PC-3 (cell line): ENCODE measurements around the gene PRKRA. TPM values are rescaled to one million over a fixed set of nuclear protein-coding genes. Genes with fewer than 3 reads are reported as not detected.

Experiments
- ATAC-seq: fragments of 200-7000 bp; cut with Tn5 transposase; 2 replicates; pipeline ENCODE4 v1.9.1; 2020; ENCODE audit warnings: mild to moderate bottlenecking, moderate library complexity
- BruUV-seq: library from RNA; stranded (reverse); fragments of 400-500 nt; replicated peaks from 2 replicates; lab custom pipeline; 2021; lab: Mats Ljungman, UMichigan
- CTCF ChIA-PET: fragments of 300-600 bp; sonication (Branson Sonifier 250); formaldehyde crosslinking; loops from one replicate; lab custom pipeline; 2022; ENCODE audit warnings: antibody characterized with exemption; lab: Charles Lee
- POLR2A ChIA-PET: fragments of 300-600 bp; sonication (Branson Sonifier 250); formaldehyde crosslinking; loops from one replicate; lab custom pipeline; 2022; ENCODE audit warnings: antibody characterized with exemption; ENCODE audit not compliant: unreplicated experiment; lab: Charles Lee
- DNase-seq: peaks from one replicate; pipeline ENCODE4 v3.0.0-alpha.2; 2015
- H2AFZ ChIP-seq: fragments of 300-600 bp; sonication (generic); 2 replicates; pipeline ENCODE4 v1.6.0; 2016; ENCODE audit warnings: antibody characterized with exemption, low read length
- H3F3A ChIP-seq: fragments of 300-600 bp; sonication (generic); one replicate; pipeline ENCODE4 v1.6.0; 2017; ENCODE audit warnings: antibody characterized with exemption, low read length, control low read depth, mild to moderate bottlenecking; ENCODE audit not compliant: unreplicated experiment
- H3K27ac ChIP-seq: fragments of 300-600 bp; sonication (generic); 2 replicates; pipeline ENCODE4 v1.5.1; 2016; ENCODE audit warnings: mild to moderate bottlenecking, low read length
- H3K27me3 ChIP-seq: fragments of 300-600 bp; sonication (generic); 2 replicates; pipeline ENCODE4 v1.6.1; 2016; ENCODE audit warnings: low read length, mixed read lengths
- H3K36me3 ChIP-seq: fragments of 300-600 bp; sonication (generic); 2 replicates; pipeline ENCODE4 v1.6.1; 2016; ENCODE audit warnings: low read depth, mixed run types, low read length, mixed read lengths
- H3K4me1 ChIP-seq: fragments of 300-600 bp; sonication (generic); 2 replicates; pipeline ENCODE4 v1.5.1; 2016; ENCODE audit warnings: low read length; ENCODE audit not compliant: insufficient read depth
- H3K4me2 ChIP-seq: fragments of 300-600 bp; sonication (generic); 2 replicates; pipeline ENCODE4 v1.6.0; 2016; ENCODE audit warnings: low read length
- H3K4me3 ChIP-seq: fragments of 300-600 bp; sonication (generic); 2 replicates; pipeline ENCODE4 v1.5.1; 2016; ENCODE audit warnings: mild to moderate bottlenecking, low read length, mixed read lengths
- H3K79me2 ChIP-seq: fragments of 300-600 bp; sonication (generic); 2 replicates; pipeline ENCODE4 v1.6.1; 2017; ENCODE audit warnings: low read length, mixed read lengths
- H3K9ac ChIP-seq: fragments of 300-600 bp; sonication (generic); 2 replicates; pipeline ENCODE4 v1.6.0; 2016; ENCODE audit warnings: mild to moderate bottlenecking, low read length
- H3K9me2 ChIP-seq: fragments of 300-600 bp; sonication (generic); replicated peaks from 2 replicates; pipeline ENCODE4 v1.6.1; 2016; ENCODE audit warnings: mixed run types, low read length, mixed read lengths
- H3K9me3 ChIP-seq: fragments of 300-600 bp; sonication (generic); 2 replicates; pipeline ENCODE4 v1.6.1; 2016; ENCODE audit warnings: low read length, mixed read lengths
- H4K20me1 ChIP-seq: fragments of 300-600 bp; sonication (generic); 2 replicates; pipeline ENCODE4 v1.6.1; 2016; ENCODE audit warnings: low read length, mixed read lengths
- EZH2 ChIP-seq: fragments of 300-600 bp; sonication (generic); IDR thresholded peaks from one replicate; pipeline ENCODE4 v1.6.1; 2017; ENCODE audit warnings: antibody characterized with exemption, mild to moderate bottlenecking, low read length; ENCODE audit not compliant: unreplicated experiment
- EZH2phosphoT487 ChIP-seq: fragments of 300-600 bp; sonication (generic); IDR thresholded peaks from 2 replicates; pipeline ENCODE4 v1.6.1; 2018; ENCODE audit warnings: mild to moderate bottlenecking, antibody characterized with exemption, low read length, borderline replicate concordance
- intact Hi-C: fragments of 100-400 bp; cut with micrococcal nuclease; formaldehyde crosslinking; loops from 2 replicates; pipeline ENCODE4 v1.9.0; 2023
- total RNA-seq: library from RNA; depleted of rRNA; stranded (reverse); fragments of >200 nt; gene quantifications from 2 replicates; pipeline ENCODE4 v1.2.3, GENCODE V29; 2014
- TF ChIP-seq, protein P1 (sequence below): fragments of 300-600 bp; sonication (generic); conservative IDR thresholded peaks from 2 replicates; pipeline ENCODE4 v1.5.1; 2017; ENCODE audit warnings: antibody characterized with exemption, low read depth, mild to moderate bottlenecking, low read length

The PRKRA gene
- total RNA-seq, 1 experiment from 2014 or later, result 78.2 TPM

DNA sequence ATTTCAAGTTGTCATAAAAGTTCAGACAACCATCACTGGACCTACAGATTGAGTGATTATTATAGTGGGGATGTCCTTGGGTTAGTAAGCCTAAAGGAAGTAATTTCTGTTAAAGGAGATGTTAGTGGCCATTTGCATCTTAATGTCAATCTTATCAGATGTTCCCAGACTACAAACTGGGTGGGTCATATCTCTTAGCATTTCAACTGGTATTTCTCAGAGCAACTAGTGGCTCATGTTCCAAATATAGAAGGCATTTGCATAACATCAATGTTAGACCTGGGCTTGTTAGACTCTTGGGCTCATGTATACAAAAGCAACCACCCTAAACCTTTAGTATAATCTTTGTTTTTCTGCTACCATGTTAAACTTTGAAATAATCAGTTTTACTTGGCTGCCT, 47.2 kb upstream of the PRKRA start:
- H3K36me3 ChIP-seq, result peaks cover 53% of the 10 kb centered on the region
- POLR2A ChIA-PET, result interaction anchor here (0.5 kb wide), 1 partner anchor 16 kb away, joined by 3 read pairs; no protein-coding TSS in a partner anchor
- H3K4me3 ChIP-seq, result no peak overlapping the region
- H2AFZ ChIP-seq, result no peak overlapping the region
- H4K20me1 ChIP-seq, result no peaks in the 10 kb centered on the region
- TF ChIP-seq EZH2phosphoT487 (no peak), EZH2 (no peak)
- TF ChIP-seq, protein P1, sequence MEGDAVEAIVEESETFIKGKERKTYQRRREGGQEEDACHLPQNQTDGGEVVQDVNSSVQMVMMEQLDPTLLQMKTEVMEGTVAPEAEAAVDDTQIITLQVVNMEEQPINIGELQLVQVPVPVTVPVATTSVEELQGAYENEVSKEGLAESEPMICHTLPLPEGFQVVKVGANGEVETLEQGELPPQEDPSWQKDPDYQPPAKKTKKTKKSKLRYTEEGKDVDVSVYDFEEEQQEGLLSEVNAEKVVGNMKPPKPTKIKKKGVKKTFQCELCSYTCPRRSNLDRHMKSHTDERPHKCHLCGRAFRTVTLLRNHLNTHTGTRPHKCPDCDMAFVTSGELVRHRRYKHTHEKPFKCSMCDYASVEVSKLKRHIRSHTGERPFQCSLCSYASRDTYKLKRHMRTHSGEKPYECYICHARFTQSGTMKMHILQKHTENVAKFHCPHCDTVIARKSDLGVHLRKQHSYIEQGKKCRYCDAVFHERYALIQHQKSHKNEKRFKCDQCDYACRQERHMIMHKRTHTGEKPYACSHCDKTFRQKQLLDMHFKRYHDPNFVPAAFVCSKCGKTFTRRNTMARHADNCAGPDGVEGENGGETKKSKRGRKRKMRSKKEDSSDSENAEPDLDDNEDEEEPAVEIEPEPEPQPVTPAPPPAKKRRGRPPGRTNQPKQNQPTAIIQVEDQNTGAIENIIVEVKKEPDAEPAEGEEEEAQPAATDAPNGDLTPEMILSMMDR, result no peak
- no peak overlapping the region for H3K9ac ChIP-seq
- no peaks in the 10 kb centered on the region for H3K4me1 ChIP-seq
- CTCF ChIA-PET, result interaction anchor here (0.7 kb wide), 1 partner anchor 775 kb away, joined by 4 read pairs; no protein-coding TSS in a partner anchor
- H3K27me3 ChIP-seq, result no peaks in the 10 kb centered on the region
- no peak overlapping the region for H3K4me2 ChIP-seq
- no peaks in the 10 kb centered on the region for H3K79me2 ChIP-seq
- no peak for DNase-seq
- no peaks in the 10 kb centered on the region for H3F3A ChIP-seq
- H3K9me2 ChIP-seq, result no peaks in the 10 kb centered on the region
- no peak for ATAC-seq
- H3K9me3 ChIP-seq, result no peaks in the 10 kb centered on the region
- no peak overlapping the region for H3K27ac ChIP-seq
- BruUV-seq, result no TSS peak
- intact Hi-C loops, result no loop called here

DNA sequence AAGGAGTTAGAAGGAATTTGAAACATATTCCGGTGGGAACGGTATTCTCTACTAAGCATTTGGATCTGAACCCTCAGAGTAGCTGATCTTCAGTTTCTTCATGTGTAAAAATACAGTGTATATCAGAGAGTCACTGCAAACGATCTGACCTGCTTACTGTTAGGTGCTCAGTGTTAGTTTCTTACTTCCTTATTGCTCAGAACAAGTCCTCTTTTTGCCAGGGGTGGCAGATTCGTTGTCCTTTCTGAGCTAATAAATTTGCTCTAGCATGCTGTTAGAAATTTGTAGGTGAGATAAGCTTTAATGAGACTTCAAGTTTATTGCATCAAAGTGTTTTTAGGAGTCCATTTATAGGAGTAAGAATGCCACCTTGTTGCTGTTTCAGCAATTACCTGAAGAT, 45.1 kb upstream of the PRKRA start:
- ChIA-PET POLR2A (no interaction called here), CTCF (no interaction called here)
- DNase-seq (no peak), ATAC-seq (no peak)
- Histone ChIP-seq H3K9me2 (no peaks in the 10 kb centered on the region), H3K4me1 (no peaks in the 10 kb centered on the region), H3K9me3 (no peaks in the 10 kb centered on the region), H2AFZ (no peak overlapping the region), H3K4me3 (no peak overlapping the region), H3K27ac (no peak overlapping the region), H3F3A (no peaks in the 10 kb centered on the region), H3K36me3 (peaks cover 50% of the 10 kb centered on the region), H3K27me3 (no peaks in the 10 kb centered on the region), H3K4me2 (no peak overlapping the region), H3K79me2 (no peaks in the 10 kb centered on the region), H3K9ac (no peak overlapping the region), H4K20me1 (no peaks in the 10 kb centered on the region)
- TF ChIP-seq, protein P1, result no peak
- intact Hi-C loops, result no loop called here
- no TSS peak for BruUV-seq

DNA sequence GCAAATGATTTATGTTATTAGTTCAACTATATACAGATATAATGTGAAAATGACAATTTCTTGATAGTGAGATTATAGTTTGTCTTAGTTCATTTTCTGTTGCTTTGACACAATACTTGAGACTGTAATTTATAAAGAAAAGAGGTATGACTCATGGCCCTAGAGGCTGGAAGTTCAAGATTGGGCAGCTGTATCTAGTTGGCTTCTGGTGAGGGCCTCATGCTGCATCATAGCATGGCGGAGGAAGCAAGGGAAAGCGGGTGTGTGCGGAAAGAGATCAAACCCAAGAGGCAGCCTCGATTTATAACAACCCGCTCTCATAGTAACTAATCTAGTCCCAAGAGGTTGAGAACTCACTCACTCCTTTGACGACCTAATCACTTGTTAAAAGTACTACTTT, 40.6 kb upstream of the PRKRA start:
- Histone ChIP-seq H3K4me3 (no peak overlapping the region), H3K9ac (no peak overlapping the region), H3K36me3 (peaks cover 33% of the 10 kb centered on the region; the same call in 1 of the 2 replicates), H3K79me2 (peaks cover 3% of the 10 kb centered on the region), H3F3A (no peaks in the 10 kb centered on the region), H3K9me3 (no peaks in the 10 kb centered on the region), H3K4me1 (no peaks in the 10 kb centered on the region), H2AFZ (no peak overlapping the region), H4K20me1 (no peaks in the 10 kb centered on the region), H3K27me3 (no peaks in the 10 kb centered on the region), H3K9me2 (no peaks in the 10 kb centered on the region), H3K27ac (no peak overlapping the region), H3K4me2 (no peak overlapping the region)
- ATAC-seq, result no peak
- DNase-seq, result no peak
- ChIA-PET POLR2A (no interaction called here), CTCF (no interaction called here)
- BruUV-seq, result no TSS peak
- intact Hi-C loops, result no loop called here
- TF ChIP-seq, protein P1, result no peak
